Hypothalamus (tissue), 51 donors: ENCODE results near the gene SLAMF9.
"Not testable (repeated sequence)": the region's sequence is repeated elsewhere in the genome, so short reads cannot be mapped to it uniquely, and the experiment has no call there.

Experiments
- DNase-seq, 51 donors: peaks; one replicate each; lab custom pipeline; 2025; lab: John Stamatoyannopoulos, UW

The SLAMF9 gene

GRCh38 chr1:159908031-159908940, 45.8 kb downstream of the SLAMF9 start:
- no peak for DNase-seq

- no peak for DNase-seq
Observed at GRCh38 chr1:159906960-159907359, 47.1 kb downstream of the SLAMF9 start.

DNA sequence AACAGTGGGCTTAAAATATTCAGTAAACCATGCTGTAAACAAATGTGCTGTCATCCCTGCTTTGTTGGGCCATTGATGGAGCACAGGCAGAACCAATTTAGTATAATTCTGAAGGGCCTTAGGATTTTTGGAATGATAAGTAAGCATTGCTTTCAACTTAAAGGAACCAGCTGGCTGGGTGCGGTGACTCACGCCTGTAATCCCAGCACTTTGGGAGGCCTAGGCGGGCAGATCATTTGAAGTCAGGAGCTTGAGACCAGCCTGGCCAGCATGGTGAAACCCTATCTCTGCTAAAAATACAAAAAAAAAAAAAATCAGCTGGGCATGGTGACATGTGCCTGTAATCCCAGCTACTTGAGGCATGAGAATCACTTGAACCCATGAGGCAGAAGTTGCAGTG, 50.0 kb downstream of the SLAMF9 start:
- not testable (repeated sequence) for DNase-seq

DNA sequence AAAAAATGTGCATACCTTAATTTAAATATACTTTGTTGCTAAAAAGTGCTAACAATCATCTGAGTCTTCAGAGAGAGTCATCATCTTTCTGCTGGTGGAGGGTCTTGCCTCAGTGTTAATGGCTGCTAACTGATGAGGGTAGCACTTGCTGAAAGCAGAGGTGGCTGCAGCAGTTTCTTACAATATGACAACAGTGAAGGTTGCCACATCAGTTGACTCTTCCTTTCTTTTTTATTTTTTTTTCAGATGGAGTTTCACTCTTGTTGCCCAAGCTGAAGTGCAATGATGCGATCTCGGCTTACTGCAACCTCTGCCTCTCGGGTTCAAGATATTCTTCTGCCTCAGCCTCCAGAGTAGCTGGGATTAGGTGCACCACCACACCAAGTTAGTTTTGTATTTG, 51.5 kb downstream of the SLAMF9 start:
- DNase-seq: no peak
